Fibroblast of peridontal ligament (primary cell): ENCODE results near the gene FAM241A.
"Not testable (repeated sequence)": the region's sequence is repeated elsewhere in the genome, so short reads cannot be mapped to it uniquely, and the experiment has no call there.

Experiments used
- DNase-seq: peaks from one replicate; pipeline ENCODE4 v3.0.0-alpha.2; 2010; ENCODE audit errors: extremely low read depth

FAM241A gene

DNA sequence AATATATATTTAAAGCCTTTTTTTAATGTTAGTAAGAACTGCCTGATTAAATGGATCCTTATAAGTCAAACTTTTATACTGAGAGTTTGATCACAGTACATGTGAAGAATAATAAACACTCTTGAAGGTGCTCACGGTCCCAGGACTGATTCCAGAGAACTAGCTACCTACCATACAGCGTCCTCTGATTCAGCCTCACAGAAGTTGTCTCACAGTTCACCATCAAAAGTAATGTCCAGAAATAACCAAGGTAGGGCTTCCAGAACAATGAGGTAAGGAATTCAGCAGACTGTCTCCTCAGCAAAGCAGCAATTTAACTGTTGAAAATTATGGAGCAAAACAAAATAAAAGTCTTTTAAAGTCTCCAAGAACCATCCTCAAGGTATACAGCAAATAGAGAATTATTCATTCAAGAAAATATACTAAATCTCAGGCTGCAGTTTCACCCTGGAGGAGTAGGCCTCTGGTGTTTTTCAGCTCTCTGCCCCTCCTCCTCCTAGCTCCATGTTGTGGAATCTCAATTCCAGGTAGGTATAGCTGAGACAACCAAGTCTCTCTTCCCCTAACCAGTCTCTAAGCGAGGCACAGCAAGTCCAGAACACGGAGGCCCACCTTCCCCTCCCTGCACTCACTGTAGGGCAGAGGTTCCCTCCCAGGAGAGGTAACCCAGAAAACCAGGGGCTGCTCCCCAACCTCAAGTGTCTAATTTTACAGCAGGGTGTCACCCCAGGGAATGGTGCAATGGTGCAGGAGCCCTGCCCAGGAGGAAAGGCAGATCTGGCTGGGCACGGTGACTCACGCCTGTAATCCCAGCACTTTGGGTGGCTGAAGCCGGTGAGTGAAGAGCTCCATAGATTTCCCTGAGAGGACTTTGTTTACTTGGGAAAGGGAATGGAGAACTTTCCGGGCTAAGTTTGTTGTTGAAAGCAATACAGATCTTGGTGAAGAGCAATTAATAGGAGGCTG, 28.6 kb downstream of the FAM241A start:
- no peak for DNase-seq

DNA sequence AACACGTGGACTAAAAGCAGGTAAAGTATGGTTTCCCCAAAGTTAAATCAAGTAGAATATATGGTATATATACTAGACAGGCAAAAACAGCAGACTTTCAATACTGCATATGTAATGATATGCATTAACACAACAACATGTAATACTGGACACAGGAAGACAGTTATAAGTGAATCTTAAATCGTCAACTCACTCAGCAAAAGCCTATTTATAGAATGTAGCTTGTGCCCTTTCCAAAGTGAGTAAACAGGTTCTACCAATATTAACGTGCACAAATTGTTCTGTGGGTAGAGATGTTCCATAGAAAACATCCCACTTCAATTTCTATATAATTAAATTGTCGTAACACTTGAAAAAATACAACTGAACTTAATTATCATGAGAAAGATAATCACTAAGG, 30.6 kb downstream of the FAM241A start:
- no peak for DNase-seq

DNA sequence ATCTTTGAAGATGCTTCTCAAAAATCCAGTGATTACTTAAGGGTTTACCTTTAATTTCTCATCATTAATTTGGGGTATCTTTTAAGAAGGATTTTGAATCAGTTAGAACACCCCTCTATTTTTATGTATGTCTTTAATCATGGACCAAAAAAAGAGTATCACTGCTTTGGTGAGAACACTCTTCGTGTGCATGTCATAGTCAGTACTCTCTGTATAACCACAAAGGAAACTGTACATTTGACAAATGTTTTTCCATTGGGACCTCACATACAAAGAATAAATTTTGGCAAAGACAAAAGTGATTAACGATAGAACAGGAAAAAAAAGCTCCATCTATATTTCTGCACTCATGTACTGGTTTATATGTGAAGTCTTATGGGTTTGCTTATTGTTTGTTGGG, 31.3 kb downstream of the FAM241A start:
- DNase-seq, result no peak

DNA sequence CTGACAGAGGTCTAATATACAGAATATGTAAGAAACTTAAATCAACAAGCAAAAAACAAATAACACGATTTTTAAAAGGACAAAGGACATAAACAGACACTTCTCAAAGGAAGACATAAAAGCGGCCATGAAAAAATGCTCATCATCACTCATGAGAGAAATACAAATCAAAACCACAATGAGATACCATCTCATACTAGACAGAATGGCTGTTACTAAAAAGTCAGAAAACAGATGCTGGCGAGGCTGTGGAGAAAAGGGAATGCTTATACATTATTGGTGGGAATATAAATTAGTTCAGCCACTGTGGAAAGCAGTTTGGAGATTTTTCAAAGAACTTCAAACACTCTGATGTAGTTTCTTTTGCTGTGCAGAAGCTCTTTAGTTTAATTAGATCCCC, 33.5 kb downstream of the FAM241A start:
- peak; percentile 11 for DNase-seq

DNA sequence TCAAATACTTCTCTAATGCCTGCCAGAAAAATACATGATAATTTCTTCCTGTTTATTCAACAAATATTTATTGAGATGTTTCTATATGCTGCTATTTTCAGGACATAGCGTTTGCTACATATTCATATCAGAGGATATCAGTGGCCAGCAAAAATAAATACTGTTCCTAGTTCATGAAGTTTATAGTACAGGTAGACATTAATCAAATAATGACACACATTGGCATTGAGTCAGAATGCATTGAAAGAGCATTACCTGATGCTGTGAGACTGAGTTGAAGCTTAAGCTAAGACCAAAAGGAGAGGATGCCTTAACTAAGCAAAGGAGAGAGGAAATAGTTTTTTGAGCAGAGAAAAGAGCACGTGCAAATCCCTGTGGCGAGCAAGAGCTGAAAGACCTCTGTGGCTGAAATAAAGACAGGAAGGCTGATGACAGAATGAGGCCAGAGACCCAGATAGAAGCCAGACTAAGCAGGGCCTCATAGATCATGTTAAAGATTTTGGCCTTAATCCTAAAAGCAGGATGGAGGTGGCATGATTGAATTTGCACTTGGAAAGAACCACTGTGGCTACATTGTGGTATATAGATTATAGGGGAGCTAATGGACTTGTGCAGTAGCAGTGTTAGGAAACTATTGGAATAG, 36.2 kb downstream of the FAM241A start:
- no peak for DNase-seq

DNA sequence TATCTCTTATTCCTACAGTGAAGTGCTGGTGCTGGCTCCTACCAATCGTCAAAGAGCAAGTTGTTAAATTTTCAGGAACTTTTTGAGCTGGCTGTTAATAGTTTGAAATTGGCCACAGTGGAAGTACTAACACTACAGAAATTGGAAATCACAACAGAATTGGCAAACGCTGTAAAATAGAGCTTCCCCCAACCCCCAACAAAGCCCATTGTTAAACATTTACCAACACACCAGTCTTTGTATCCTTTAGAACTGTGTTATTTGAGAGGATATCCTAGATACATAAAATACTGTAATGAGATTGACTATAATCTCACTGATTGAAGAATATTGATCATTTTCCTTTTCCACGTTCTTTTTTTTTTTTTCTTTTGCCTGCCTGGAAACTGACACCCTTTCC, 37.4 kb downstream of the FAM241A start:
- DNase-seq, result no peak

DNA sequence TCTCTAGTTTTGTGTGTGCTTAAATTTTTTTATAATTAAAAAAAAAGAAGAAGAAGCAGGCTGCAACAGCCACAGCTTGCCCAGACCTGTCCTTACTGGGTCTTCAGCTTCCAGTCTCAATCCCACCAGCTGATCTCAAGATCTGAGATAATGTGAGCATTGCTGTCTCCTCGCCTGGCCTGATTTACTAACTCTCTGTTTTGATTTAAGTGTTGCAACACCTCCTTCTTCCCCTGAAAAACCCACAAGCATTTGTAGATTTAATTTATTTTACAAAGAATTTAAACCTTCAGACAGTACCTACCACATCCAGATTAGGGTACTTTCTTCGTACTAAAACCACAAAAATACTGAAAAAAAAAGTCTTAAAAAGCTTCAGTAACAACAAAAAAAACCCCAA, 38.0 kb downstream of the FAM241A start:
- DNase-seq, result peak; percentile 64

DNA sequence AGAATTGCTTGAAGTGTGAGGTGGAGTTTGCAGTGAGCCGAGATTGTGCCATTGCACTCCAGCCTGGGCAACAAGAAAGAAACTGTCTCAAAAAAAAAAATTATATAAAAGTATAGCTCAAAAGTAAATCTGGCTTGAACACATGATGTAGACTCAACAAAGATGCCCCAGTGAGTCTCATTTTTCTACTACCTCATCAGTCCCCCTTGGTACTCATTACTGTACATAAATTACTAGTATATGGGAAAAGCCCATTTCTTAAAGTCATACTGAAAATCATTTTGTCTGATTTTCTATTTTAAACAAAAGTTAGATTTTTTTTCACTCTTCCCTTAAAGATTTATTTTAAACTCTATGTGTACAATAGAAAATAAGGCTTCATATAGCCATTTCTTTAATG, 39.2 kb downstream of the FAM241A start:
- no peak for DNase-seq

DNA sequence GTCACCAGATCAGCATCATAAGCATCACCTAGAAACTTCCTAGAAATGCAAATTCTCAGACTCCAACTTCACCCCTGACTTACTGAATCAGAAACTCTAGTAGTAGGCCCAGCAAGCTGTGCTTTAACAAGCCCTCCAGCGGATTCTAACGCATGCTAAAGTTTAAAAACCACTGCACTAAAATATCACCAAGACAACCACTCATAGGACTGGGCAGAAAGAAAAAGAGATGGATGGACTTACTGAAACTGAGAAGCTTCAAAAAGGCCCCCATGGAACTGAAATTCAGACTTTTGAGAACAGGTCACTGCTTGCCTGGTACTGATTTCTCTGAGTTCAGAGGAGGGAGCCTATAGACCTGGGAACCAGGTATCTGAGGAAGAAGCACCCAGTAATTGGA, 40.1 kb downstream of the FAM241A start:
- DNase-seq, result no peak

DNA sequence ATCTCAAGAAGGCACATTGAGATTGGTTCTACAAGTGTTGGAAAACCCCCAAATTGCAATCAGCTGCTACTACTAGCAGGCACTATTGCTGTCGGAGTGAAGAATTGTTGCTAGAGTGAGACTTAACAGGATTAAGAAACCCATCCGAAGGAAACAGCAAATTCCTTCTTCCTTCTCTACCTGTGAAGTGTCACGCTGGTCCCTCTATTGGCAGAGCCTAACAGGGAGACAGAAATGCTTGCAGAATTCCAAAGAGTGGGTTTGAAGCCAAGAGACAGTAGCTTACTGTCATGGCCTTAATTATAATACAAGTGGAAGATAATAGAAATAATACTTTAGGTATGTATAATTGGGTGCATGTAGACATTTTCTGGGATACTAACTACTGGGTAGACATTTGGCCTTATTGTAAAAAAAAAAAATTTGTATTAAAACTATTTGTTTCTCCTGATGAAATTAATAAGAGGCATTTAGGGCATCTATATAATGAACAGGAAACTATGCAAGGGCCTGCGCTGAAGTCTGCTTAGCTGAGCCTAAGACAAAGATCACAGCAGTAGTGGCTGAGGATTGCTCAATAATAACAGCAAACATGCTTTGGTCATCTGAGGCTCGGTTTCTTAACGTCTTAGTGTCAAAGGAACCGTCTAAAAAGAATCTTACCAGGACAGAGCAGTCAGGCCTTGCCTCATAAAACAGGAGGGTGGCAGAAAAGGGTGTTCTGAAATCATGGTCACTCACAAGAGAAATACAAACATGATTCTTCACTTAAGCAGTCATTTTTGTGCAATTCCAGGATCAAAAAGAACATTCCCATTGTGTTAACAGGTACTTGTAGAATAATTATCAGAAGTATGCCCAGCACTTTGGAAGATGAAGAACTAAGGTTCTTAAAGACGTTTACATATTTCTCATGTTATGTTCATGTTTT, 40.8 kb downstream of the FAM241A start:
- no peak for DNase-seq

DNA sequence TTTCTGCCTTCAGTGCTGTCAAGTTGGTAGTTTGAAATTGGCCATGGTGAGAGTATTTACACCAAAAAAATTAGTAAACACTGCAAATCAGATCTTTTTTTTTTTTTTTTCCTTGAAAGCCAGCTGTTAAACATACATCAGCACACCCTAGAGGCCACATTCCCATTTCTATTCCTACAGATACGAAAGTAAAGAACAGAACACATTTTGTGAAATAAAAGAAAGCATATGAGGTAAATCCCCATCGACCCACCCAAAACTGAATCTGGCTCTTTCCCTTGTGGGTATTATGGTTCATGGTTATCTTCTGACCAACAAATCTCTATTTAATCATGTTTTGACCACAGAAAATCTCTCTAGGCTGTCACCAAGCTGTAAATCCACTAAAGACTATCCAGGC, 44.5 kb downstream of the FAM241A start:
- peak; percentile 64 for DNase-seq

DNA sequence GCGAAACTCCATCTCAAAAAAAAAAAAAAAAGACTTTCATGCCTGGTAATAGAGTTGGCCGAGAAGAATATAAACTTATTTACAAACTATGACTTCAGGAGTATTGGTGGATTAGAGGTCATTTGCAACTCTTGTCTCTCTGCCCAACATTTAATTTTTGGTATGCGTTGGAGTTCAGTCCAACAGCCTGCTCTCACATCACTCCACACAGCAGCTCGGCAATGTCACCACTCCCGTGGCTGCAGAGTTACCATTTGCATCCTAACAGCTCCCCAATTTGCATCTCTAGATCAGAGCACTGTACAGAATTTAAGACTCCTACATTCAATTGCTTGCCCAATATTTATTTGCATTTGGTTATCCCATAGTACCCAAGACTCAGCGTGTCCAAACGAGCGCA, 45.4 kb downstream of the FAM241A start:
- DNase-seq, result no peak

DNA sequence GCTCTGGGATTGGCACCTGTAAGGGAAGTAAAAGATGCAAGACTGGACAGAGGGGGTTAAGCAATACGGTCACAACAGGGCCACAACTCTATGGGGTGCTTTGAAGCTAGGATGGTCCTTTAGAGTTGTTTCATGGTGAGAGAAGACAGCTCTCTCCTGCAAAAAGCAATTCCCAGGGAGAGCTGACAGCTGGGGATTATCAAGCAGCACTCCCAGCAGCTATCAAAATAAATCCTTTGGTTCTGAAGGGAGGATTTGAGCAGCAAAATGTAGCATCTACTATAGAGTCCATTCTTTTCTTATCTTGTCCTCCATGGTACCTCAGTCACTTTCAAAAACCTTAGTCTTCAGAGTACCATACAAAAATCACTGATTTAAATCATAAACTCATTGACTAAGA, 51.2 kb downstream of the FAM241A start:
- DNase-seq, result no peak

DNA sequence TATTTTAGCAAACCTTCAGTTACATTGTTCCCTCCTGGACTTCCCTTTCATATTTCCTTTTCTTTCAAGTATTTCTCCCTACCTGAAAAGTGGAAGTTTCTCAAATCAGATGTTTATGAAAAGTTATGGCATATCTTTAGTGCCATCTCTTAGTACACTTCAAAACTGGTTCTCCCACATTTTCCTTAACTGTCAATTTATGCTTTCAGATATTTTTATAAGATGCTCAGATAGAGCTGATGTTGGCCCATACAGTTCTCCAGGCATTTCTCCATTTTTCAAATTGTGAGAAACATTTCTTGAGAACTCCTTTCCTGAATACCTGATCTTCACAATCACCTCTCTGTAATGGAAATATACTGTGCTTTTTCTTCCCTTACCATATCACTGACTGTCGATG, 53.8 kb downstream of the FAM241A start:
- no peak for DNase-seq

DNA sequence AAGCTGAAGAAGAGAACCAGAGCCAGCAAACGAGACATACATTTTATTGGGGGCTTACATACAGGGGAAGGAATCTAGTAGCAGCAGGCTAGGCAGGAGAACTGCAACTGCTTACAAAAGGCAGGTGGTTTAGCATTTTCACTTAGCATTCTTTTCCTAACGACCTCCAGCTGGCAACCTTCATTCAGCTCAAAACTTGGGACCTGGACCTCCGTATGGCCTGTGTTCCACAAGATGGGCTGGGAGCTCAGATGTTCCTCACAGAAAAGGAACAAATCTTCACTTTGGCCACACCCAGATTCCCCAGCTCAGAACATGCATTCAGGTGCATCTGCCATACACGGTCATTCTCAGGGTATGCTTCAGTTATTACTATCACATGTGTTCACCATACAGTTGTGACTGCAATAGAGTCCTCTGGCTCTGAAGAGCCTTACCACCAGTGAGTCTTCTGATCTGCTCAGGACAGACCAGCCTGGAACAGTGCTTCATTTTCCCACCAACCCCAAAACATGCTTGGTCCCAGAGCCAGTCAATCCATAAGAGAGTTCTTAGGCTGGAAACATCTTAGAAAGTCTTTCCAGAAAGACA, 56.8 kb downstream of the FAM241A start:
- no peak for DNase-seq

DNA sequence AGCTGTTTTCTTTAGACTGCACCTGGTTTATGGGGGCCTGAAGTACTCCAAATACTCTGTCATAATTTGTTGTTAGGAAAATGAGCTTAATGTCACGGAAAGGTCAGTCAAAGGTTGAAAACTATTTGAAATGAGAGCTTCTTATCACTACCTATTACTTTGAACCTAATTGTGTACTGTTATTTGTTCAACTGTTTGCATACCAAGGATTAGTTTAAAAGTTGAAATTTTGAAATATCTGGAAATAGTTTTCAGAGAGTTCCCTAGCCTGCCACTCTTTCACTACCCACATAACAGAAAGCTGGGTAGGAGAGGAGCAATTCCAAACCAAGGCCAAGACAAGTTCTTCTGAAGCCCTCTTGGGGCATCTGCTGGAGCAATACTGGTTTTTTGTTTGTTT, 58.3 kb downstream of the FAM241A start:
- no peak for DNase-seq

DNA sequence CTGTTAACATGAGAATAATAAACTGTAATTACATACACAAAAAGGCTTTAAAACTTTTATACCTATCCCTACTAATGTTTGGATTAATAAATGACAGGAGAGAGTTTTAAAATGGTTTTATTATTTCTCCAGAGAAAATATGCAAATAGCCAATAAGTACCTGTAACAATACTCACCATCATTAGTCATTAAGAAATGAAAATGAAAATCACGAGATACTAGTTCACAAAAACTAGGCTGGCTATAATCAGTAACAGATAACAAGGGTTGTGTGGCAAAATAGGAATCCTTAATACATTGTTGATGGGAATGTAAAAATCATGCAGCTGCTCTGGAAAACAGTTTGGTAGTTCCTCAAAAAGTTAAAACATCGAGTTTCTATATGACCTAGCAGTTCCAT, 61.2 kb downstream of the FAM241A start:
- DNase-seq, result no peak

DNA sequence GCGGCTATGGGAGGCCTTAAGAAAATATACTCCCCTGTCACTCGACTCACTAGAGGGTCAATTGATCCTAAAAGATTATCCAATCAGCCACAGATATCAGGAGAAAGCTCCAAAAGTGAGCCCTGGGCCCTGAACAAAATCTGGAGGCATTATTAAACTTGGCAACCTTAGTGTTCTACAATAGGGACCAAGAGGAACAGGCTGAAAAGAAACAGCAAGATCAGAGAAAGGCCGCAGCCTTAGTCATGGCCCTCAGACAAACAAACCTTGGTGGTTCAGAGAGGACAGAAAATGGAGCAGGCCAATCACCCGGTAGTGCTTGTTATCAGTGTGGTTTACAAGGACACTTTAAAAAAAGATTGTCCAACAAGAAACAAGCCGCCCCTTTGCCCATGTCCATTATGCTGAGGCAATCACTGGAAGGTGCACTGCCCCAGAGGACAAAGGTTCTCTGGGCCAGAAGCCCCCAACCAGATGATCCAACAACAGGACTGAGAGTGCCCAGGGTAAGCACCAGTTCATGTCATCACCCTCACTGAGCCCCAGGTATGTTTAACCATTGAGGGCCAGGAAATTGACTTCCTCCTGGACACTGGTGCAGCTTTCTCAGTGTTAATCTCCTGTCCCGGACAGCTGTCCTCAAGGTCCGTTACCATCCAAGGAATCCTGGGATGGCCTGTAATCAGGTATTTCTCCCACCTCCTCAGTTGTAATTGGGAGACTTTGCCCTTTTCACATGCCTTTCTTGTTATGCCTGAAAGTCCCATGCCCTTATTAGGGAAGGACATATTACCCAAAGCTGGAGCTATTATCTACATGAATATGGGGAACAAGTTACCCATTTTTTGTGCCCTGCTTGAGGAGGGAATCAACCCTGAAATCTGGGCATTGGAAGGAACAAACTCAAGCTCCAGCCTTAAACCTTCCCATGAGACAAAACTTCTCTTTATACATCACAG, 63.2 kb downstream of the FAM241A start:
- DNase-seq, result not testable (repeated sequence)

DNA sequence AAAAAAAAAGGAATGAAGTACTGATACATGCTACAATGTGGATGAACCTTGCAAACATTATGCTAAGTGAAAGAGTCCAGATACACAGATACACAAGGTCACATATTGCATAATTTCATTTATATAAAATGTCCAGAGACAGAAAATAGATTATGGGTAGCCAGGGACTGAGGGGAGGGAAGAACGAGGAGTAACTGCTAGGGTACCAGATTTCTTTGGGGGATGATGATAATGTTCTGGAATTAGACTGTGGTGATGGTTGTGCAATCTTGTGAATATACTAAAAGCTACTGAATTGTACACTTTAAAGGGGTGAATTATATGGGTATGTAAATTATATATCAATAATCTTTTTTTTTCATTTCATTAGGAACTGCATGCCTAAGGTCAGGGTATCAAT, 65.5 kb downstream of the FAM241A start:
- peak; percentile 29 for DNase-seq

DNA sequence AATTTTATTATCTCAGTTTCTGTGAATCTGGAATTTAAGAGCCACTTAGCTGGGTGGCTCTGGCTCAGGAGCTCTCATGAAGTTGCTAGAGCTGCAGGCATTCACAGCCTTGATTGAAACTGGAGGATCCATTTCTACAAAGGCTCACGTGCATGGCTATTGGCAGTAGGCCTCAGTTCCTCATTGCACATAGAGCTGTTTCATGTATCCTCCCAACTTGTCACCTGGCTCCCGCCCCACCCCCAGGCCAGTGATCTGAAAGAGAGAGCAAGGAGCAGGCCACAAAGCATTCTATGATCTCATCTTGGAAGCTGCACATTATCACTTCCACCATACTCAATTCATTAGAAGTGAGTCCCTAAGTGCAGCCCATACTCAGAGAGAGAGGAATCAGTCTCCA, 67.8 kb downstream of the FAM241A start:
- no peak for DNase-seq

DNA sequence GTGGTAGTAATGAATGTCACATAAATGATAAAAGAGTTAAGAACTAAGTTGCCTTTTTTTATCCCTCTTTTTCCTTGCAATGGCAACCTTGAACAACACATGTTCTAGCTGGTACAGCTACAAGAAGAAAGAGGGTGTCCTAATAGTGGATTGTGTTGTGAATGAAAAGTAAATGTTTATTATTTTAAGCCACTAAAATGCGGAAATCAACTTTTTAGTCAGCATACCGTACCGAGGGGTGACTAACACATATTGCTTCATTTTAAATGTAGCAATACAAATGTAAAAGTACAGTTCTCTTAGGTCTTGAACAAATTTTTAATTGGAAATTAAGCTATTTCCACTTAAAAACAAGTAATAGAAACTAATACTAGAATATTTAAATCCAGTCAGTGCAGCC, 68.6 kb downstream of the FAM241A start:
- peak; percentile 92 for DNase-seq
